GM23248 (cell line): ENCODE data around the gene EPS8. TPM values are rescaled to one million over a fixed set of nuclear protein-coding genes. Genes with fewer than 3 reads are reported as not detected.

Experiments
- DNase-seq: peaks from one replicate; pipeline ENCODE4 v3.0.0-alpha.2; 2015
- H2AFZ ChIP-seq: fragments of 200-600 bp; sonication (generic); 2 replicates; pipeline ENCODE4 v1.6.1; 2016; ENCODE audit warnings: antibody characterized with exemption
- H3F3A ChIP-seq: fragments of 200-600 bp; sonication (generic); 2 replicates; pipeline ENCODE4 v1.6.1; 2016; ENCODE audit warnings: mild to moderate bottlenecking, antibody characterized with exemption, mixed run types; ENCODE audit not compliant: insufficient read depth
- H3K27ac ChIP-seq: fragments of 200-600 bp; sonication (generic); 2 replicates; pipeline ENCODE4 v1.5.1; 2016; ENCODE audit warnings: mild to moderate bottlenecking
- H3K27me3 ChIP-seq: fragments of 200-600 bp; sonication (generic); replicated peaks from 2 replicates; pipeline ENCODE4 v1.6.1; 2016; ENCODE audit warnings: mild to moderate bottlenecking; ENCODE audit not compliant: insufficient read depth
- H3K36me3 ChIP-seq: fragments of 200-600 bp; sonication (generic); 2 replicates; pipeline ENCODE4 v1.6.1; 2016; ENCODE audit warnings: low read depth, mild to moderate bottlenecking
- H3K4me1 ChIP-seq: fragments of 200-600 bp; sonication (generic); 2 replicates; pipeline ENCODE4 v1.6.1; 2016; ENCODE audit warnings: mild to moderate bottlenecking; ENCODE audit not compliant: insufficient read depth
- H3K4me2 ChIP-seq: fragments of 200-600 bp; sonication (generic); one replicate; pipeline ENCODE4 v1.6.1; 2016; ENCODE audit warnings: mild to moderate bottlenecking; ENCODE audit not compliant: unreplicated experiment
- H3K4me3 ChIP-seq: fragments of 200-600 bp; sonication (generic); 2 replicates; pipeline ENCODE4 v1.5.1; 2016; ENCODE audit warnings: mild to moderate bottlenecking
- H3K79me2 ChIP-seq: fragments of 200-600 bp; sonication (generic); 2 replicates; pipeline ENCODE4 v1.6.1; 2016; ENCODE audit warnings: mild to moderate bottlenecking; ENCODE audit not compliant: insufficient read depth
- H3K9ac ChIP-seq: fragments of 200-600 bp; sonication (generic); 2 replicates; pipeline ENCODE4 v1.6.1; 2016; ENCODE audit warnings: mild to moderate bottlenecking
- H3K9me2 ChIP-seq: fragments of 200-600 bp; sonication (generic); 2 replicates; pipeline ENCODE4 v1.6.1; 2016; ENCODE audit warnings: mixed run types, mild to moderate bottlenecking, moderate library complexity; ENCODE audit not compliant: insufficient read depth
- H3K9me3 ChIP-seq: fragments of 200-600 bp; sonication (generic); one replicate; pipeline ENCODE4 v1.6.1; 2017; ENCODE audit warnings: low read depth
- H4K20me1 ChIP-seq: fragments of 200-600 bp; sonication (generic); 2 replicates; pipeline ENCODE4 v1.6.0; 2016; ENCODE audit not compliant: insufficient read depth
- EZH2 ChIP-seq: fragments of 200-600 bp; sonication (generic); IDR thresholded peaks from 2 replicates; pipeline ENCODE4 v1.6.1; 2018; ENCODE audit warnings: antibody characterized with exemption, mild to moderate bottlenecking; ENCODE audit not compliant: insufficient read depth, poor library complexity, severe bottlenecking
- EZH2phosphoT487 ChIP-seq: fragments of 200-600 bp; sonication (generic); IDR thresholded peaks from 2 replicates; pipeline ENCODE4 v1.6.1; 2018; ENCODE audit warnings: antibody characterized with exemption, moderate library complexity, mild to moderate bottlenecking, low read depth; ENCODE audit not compliant: insufficient read depth
- WGBS, 2 experiments: methylation state at CpG; one replicate each; pipeline ENCODE4 v1.1.6; 2015 to 2017; ENCODE audit warnings: low lambda C conversion rate in 2 of 2, low coverage in 1 of 2; ENCODE audit errors: missing lambda C conversion rate in 2 of 2; 5-methylcytosine and 5-hydroxymethylcytosine counted together
- in situ Hi-C: fragments of 300-500 bp; cut with MboI; formaldehyde crosslinking; loops from 2 replicates; pipeline ENCODE4 v1.15.0; 2020
- polyA plus RNA-seq: library from polyadenylated mRNA; unstranded; fragments of >200 nt; fragmentation: Nextera tagmentation; extraction: Ambion mirVana; gene quantifications from 2 replicates; pipeline ENCODE4 v1.2.1, GENCODE V29; 2016
- total RNA-seq: library from RNA; depleted of rRNA; stranded (reverse); fragments of >200 nt; shearing (Covaris generic); gene quantifications from 2 replicates; pipeline ENCODE4 v1.2.3, GENCODE V29; 2014

The EPS8 gene
- total and polyA plus RNA-seq, 2 experiments from 2014 or later: 103 to 107 TPM

DNA sequence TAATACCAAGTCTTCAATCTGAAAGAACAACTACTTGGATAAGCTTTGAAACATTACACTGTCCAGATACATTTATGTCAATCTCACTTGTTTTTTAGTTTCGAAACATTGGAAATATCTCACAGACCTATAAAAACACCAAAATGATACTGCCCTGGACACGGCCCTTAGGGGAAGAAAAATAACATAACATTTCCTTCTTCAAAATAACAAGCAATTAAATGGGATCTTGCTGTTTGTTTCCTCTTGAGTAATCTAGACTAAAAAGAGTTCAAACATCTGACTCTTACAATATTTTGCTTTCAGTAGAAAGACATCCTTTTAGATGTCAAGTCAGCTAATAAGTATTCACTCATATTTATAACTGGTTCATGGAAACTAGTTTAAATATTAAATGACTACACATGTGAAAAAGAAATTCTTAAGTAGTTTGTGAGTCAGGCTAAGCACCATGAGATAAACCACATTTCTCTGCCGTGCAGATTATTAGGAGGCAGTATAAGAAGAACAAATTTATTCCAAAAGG, 87.5 kb downstream of the EPS8 start:
- Histone ChIP-seq H3K9me2 (no peaks in the 10 kb centered on the region), H3K27ac (peak overlapping the region; percentile 72), H2AFZ (no peak overlapping the region), H3K27me3 (no peaks in the 10 kb centered on the region), H3K9ac (peak overlapping the region; percentile 49), H3K36me3 (no peaks in the 10 kb centered on the region), H3K9me3 (no peaks in the 10 kb centered on the region), H3K79me2 (peaks cover 83% of the 10 kb centered on the region), H3K4me2 (peak overlapping the region; percentile 82), H3K4me1 (peaks cover 60% of the 10 kb centered on the region), H3K4me3 (peak overlapping the region; percentile 48), H3F3A (peaks cover 53% of the 10 kb centered on the region), H4K20me1 (no peaks in the 10 kb centered on the region)
- TF ChIP-seq EZH2: no peak
- TF ChIP-seq EZH2phosphoT487: no peak
- in situ Hi-C loops: no loop called here
- peak; percentile 80 for DNase-seq
- 1% methylated on average over 3 of the region's 3 CpGs for WGBS, 2 experiments

DNA sequence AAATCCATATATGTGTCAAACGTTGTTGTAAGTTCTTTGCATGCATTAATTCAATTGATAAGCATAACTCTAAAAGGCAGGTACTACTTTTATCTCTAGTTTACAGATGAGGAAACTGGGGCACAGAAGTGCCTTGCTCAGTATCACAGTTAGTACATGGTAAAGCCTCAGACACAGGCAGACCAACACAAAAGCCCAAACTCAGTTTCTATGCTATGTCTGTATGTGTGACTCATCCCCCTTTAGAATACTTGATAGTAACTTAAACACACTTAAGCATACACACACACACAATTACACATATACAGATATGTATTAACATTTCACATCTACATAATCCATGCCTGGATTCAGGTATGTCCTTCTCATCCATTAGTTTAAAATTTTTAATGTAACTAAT, 88.0 kb downstream of the EPS8 start:
- no peaks in the 10 kb centered on the region for H3K36me3 ChIP-seq
- H3F3A ChIP-seq: peaks cover 49% of the 10 kb centered on the region
- H3K4me1 ChIP-seq: peaks cover 60% of the 10 kb centered on the region
- in situ Hi-C loops: no loop called here
- H3K4me2 ChIP-seq: peak overlapping the region; percentile 82
- no peaks in the 10 kb centered on the region for H3K27me3 ChIP-seq
- H3K9me3 ChIP-seq: no peaks in the 10 kb centered on the region
- H3K4me3 ChIP-seq: peak overlapping the region; percentile 48
- peaks cover 83% of the 10 kb centered on the region for H3K79me2 ChIP-seq
- 47 to 48% methylated on average over 1 of the region's 1 CpG for WGBS, 2 experiments
- H3K9ac ChIP-seq: peak overlapping the region; percentile 49
- H2AFZ ChIP-seq: no peak overlapping the region
- peak overlapping the region; percentile 72 for H3K27ac ChIP-seq
- no peak for TF ChIP-seq EZH2phosphoT487
- TF ChIP-seq EZH2: no peak
- no peaks in the 10 kb centered on the region for H4K20me1 ChIP-seq
- peak; percentile 67 for DNase-seq
- no peaks in the 10 kb centered on the region for H3K9me2 ChIP-seq

DNA sequence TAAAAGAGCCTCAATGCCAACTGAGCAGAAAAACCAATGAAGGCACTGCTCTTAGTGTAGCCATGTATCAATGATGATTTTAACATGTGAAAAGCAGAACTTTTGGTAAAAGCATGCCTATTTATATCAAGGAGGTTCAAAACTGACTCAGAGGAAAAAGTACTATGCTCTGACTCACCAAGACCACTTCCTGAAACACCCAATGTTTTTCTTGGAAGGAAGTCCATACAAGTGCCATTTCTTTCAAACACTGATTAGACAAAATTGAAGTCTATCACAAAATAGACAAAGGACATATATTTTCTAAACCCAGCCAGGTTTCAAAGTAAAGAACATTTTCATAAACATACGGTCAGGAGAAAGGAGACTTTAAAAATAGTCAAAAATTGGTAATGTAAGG, 88.6 kb downstream of the EPS8 start:
- WGBS, 2 experiments: 3 to 8% methylated on average over 1 of the region's 1 CpG
- peaks cover 83% of the 10 kb centered on the region for H3K79me2 ChIP-seq

DNA sequence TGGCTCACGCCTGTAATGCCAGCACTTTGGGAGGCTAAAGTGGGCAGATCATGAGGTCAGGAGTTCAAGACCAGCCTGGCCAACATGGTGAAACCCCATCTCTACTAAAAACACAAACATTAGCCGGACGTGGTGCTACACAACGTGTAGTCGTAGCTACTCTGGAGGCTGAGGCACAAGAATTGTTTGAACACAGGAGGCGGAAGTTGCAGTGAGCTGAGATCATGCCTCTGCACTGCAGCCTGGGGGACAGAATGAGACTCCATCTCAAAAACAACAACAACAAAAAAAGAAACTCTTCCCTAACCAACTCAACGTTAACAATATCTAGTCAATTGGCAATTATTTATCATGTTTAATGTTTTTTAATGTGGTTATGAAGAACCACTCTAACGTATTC, 89.3 kb downstream of the EPS8 start:
- Histone ChIP-seq H3K36me3 (no peaks in the 10 kb centered on the region), H2AFZ (no peak overlapping the region), H3K4me3 (peak overlapping the region; percentile 29; the same call in 1 of the 2 replicates), H3K27ac (peak overlapping the region; percentile 72), H3F3A (peaks cover 49% of the 10 kb centered on the region), H3K79me2 (peaks cover 83% of the 10 kb centered on the region), H3K4me2 (peak overlapping the region; percentile 82), H3K4me1 (peaks cover 56% of the 10 kb centered on the region), H3K9ac (0 out of 2 replicates have a peak overlapping the region, but pooled peaks have one; percentile 12), H3K9me2 (no peaks in the 10 kb centered on the region), H3K9me3 (no peaks in the 10 kb centered on the region), H3K27me3 (no peaks in the 10 kb centered on the region), H4K20me1 (no peaks in the 10 kb centered on the region)
- no peak for DNase-seq
- TF ChIP-seq EZH2phosphoT487 (no peak), EZH2 (no peak)
- in situ Hi-C loops: no loop called here
- 89 to 94% methylated on average over 8 of the region's 8 CpGs for WGBS, 2 experiments

More for the DNA sequence above, 88.6 kb downstream of the EPS8 start:
- Histone ChIP-seq H3K9me3 (no peaks in the 10 kb centered on the region), H2AFZ (no peak overlapping the region), H3K4me2 (peak overlapping the region; percentile 82), H3K9ac (0 out of 2 replicates have a peak overlapping the region, but pooled peaks have one; percentile 12), H4K20me1 (no peaks in the 10 kb centered on the region), H3F3A (peaks cover 49% of the 10 kb centered on the region), H3K27me3 (no peaks in the 10 kb centered on the region), H3K27ac (peak overlapping the region; percentile 72), H3K4me3 (peak overlapping the region; percentile 48), H3K4me1 (peaks cover 56% of the 10 kb centered on the region), H3K36me3 (no peaks in the 10 kb centered on the region), H3K9me2 (no peaks in the 10 kb centered on the region)
- peak; percentile 95 for DNase-seq
- in situ Hi-C loops: no loop called here
- TF ChIP-seq EZH2: no peak
- no peak for TF ChIP-seq EZH2phosphoT487
